GM10847 (cell line): ENCODE measurements around the gene OVOL1.

Source experiments
- POLR2A ChIP-seq: IDR thresholded peaks from 2 replicates; pipeline ENCODE4 v1.6.1; 2011; ENCODE audit not compliant: insufficient read length; ENCODE audit errors: extremely low read depth

The OVOL1 gene

GRCh38 chr11:65776196-65776595 lies 10.7 kb upstream of the OVOL1 start:
- TF ChIP-seq POLR2A = no peak

- no peak for TF ChIP-seq POLR2A
Observed at GRCh38 chr11:65776710-65777141, 10.1 kb upstream of the OVOL1 start.

GRCh38 chr11:65777241-65777640 lies 9.6 kb upstream of the OVOL1 start:
- no peak for TF ChIP-seq POLR2A

DNA sequence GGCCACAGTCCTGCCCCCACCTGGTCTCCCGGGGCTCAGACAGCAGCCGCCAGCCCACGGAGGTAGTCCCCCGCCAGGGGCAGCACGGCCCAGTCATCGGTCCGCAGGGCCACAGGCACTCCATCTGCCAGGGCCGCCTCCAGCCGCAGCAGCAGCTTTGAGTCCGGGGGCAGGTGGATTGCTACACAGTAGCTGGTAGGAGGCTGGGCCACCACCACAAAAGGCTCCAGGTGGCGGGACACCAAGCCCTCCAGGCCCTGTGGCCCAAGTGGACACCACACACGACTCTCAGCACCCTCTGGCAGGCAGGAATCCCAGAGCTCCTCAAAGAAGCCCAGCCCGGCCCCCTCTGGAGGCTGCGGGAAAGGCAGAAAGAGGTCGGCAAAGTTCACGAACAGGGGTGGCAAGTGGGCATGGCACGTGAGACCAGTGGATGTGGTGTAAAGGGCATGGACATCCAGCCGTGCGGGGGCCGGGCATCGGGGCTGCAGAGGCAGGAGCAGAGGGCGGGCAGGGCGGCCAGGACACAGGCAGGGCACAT lies 9.0 kb upstream of the OVOL1 start:
- no peak for TF ChIP-seq POLR2A

DNA sequence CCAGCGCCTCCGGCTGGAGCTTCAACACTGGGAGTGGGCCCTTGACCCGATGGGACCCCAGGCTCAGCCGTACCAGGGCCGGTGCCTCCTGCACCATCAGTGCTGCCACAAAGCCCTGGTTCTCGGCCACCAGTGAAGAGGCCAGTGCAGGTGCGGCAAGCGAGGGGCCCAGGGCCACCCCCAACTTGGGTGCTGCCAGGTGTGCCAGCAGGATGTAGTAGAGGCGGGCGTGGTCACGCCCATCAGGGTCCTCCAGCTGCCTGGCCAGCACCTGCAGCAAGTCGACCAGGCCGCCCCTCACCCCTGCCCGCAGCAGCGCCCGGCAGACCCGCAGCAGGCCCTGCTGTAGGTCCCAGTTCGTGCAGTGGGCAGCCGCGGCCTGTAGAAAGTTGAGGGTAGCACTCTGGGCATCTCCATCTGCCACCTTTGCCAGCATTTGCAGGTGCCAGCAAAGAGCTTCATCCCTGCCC lies 8.4 kb upstream of the OVOL1 start:
- TF ChIP-seq POLR2A = no peak

- no peak for TF ChIP-seq POLR2A
Observed at GRCh38 chr11:65778901-65779668, 7.8 kb upstream of the OVOL1 start.

DNA sequence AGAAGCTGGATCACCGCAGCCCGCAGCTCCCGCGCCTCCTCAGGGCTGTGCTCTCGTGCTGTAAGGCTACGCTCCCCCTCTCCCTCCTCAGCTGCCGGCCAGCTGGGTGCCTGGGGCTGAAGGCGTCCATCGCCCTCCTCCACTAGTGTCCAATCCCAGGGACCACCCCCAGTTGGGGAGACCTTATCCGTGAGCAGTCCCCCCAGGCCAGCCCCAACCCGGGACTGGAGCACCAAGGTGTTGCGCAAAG lies 7.3 kb upstream of the OVOL1 start:
- no peak for TF ChIP-seq POLR2A

DNA sequence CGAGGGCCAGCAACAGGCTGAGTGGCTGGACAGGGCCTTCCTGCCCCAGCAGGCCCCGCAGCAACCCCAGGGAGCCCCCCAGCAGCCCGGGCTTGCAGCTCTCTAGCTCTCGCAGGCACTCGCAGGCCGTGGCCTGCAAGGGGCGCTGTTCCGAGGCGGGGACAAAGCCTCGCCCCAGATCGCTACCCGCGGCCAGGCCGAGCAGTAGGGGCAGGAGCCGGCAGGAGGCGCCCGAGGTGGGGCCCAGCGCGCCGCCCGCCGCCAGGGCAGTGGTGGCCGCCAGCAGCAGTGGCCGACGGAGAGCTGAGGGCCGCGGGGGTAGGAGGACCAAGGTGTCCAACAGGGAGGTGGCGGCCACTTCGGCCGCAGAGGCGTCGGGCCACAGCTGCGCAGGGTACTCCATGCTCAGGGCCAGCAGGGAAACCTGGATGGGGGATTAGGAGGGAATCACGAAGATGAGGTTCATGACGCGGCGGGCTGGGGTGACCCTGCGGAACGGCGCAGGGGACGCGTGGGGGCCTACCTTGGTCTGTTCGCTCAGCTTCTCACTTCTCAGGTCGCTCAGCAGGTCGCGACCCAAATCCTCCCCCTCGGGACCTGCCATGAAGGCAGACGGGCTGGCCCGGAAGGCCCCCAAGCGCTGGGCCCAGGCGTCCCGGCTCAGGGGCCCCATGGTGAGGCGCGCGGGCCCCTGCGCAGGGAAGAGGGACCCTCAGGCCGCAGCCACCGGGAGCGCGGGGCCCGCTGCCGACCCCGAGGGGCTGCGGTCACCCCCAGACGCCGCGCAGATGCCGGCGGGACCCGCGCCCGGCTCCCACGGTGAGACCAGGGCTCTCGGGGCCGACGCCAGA lies 6.7 kb upstream of the OVOL1 start:
- TF ChIP-seq POLR2A = no peak

DNA sequence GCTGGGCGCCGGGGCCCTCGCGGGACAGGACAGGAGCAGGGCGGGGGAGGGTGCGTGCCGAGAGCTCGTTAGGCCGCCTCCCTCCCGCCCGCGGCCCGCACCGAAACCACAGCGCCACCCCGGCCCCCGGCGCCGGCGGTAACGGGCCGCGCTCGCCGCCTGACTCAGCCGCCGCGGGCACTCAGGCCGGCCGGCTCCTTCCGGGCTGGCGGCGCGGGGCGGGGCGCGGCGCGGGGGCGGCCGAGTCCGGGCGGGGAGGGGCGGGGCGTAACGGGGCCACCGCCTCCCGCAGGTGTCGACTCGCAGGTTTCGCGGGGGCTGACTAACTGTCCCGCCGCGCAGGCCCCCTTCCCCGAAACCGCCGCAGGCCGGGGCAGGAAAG lies 6.1 kb upstream of the OVOL1 start, which contains the start of gene AP5B1:
Gene AP5B1 (minus strand): TSS at position 207 of the 382 bp plus-strand sequence. CDS start 385 bp downstream, outside the sequence.
- peak; percentile 55 for TF ChIP-seq POLR2A

DNA sequence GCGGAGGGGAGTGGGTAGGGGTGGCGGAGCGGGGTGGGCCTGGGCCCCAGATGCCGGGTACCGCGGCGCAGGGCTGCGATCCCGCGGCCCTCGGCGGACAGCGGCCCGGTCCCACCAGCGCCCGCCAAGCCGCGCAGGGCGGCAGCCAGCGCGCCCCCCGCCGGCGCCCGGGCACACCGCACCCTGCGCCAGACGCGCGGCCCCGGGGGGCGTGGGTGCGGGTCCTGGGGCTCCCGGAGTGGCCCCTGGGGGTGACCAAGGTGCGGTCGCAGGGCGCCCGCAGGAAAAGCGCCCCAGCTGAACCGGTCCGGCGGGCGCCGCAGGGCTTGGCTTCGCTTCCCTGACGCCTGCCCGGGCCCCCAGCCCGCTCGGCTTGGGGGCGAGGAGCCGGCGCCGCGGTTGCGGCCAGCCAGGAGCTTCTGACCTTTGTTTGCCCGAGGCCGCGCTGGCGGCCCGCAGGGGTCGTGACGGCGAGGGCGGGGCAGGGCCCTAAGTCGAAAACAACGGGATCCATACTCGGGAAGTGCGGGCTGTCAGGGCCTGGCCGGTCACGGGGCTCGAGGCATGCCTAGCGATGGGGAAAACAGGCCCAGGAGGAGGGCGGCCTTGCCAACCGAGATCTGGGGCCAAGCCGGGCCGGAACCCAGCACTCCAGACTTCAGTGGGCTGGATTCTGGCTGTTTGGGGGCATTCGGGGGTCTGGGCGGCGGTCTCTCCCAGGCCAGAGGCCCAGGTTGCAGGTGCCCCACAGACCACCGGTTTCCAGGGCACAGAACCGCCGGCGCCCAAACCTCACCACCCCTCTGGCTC lies 5.5 kb upstream of the OVOL1 start:
- no peak for TF ChIP-seq POLR2A

GRCh38 chr11:65781962-65782815 lies 4.7 kb upstream of the OVOL1 start:
- TF ChIP-seq POLR2A = no peak

DNA sequence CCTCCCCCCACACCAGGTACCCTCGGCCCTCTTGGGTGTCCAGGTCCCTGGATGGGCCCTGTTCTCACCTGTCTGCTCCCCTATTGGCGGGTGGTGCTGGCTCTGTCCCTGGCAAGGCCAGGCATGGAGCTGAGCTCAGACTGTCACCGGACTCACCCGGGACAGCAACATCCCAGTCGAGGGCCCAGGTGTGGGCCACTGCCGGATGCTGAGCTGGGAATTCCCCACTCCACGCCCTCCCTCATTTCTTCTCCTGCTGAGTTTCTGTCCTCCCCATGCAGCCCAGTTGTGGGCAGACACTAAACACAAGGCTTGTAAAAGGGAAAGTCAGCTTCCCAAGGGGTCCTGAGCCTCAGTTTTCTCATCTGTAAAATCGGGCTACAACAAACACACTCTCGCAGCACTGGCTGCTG lies 4.0 kb upstream of the OVOL1 start:
- TF ChIP-seq POLR2A = no peak

- no peak for TF ChIP-seq POLR2A
Observed at GRCh38 chr11:65785319-65786007, 1.4 kb upstream of the OVOL1 start.
